Osteocyte (in vitro differentiated cells): Measurements from ENCODE around the gene SCMH1. TPM values are rescaled to one million over a fixed set of nuclear protein-coding genes. Genes with fewer than 3 reads are reported as not detected.

Experiments used
- DNase-seq: peaks from one replicate; pipeline ENCODE4 v3.0.0; 2021; ENCODE audit warnings: mixed read lengths; ENCODE audit not compliant: unreplicated experiment; ENCODE audit errors: extremely low spot score
- H3K27ac Mint-ChIP-seq: one replicate; pipeline ENCODE4 v1.8.0; 2021; ENCODE audit warnings: mild to moderate bottlenecking, mixed read lengths; ENCODE audit not compliant: unreplicated experiment
- H3K27me3 Mint-ChIP-seq: one replicate; pipeline ENCODE4 v1.8.0; 2021; ENCODE audit warnings: mixed read lengths; ENCODE audit not compliant: unreplicated experiment
- H3K36me3 Mint-ChIP-seq: one replicate; pipeline ENCODE4 v1.8.0; 2021; ENCODE audit warnings: mixed read lengths; ENCODE audit not compliant: unreplicated experiment
- H3K4me1 Mint-ChIP-seq: one replicate; pipeline ENCODE4 v1.8.0; 2021; ENCODE audit warnings: mixed read lengths; ENCODE audit not compliant: unreplicated experiment
- H3K4me3 Mint-ChIP-seq: one replicate; pipeline ENCODE4 v1.8.0; 2021; ENCODE audit warnings: mild to moderate bottlenecking, moderate library complexity, mixed read lengths; ENCODE audit not compliant: unreplicated experiment
- H3K9me3 Mint-ChIP-seq: one replicate; pipeline ENCODE4 v1.8.0; 2021; ENCODE audit warnings: mixed read lengths; ENCODE audit not compliant: unreplicated experiment
- total RNA-seq: library from RNA; stranded (reverse); gene quantifications from 2 replicates; pipeline ENCODE4 v1.2.1, GENCODE V29; 2021
- TF ChIP-seq, protein P1 (sequence below): fragments of 200-600 bp; sonication (generic); IDR thresholded peaks from 2 replicates; pipeline ENCODE4 v1.5.0; 2021; ENCODE audit warnings: antibody characterized with exemption, mild to moderate bottlenecking, moderate library complexity

Gene SCMH1
- total RNA-seq, 1 donor from 2014 or later: 37.5 TPM

DNA sequence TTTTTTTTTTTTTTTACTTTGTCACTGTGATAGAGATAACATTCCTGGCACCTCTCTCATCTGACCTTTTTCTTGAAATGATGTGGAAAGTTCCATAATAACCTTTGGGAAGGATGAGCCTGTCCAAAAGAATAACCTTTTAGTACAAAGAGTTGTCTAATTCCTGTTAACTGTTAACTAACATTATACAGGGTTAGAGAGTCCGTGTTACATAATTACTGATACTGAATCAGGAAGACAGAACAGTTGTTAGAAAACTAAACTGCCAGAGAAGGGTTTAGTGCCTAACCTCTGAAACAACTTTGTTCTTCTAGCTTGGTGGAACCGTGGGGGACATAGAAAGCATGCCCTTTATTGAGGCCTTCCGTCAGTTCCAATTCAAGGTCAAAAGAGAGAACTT lies 253.8 kb downstream of the SCMH1 start:
- no peak overlapping the region for H3K27ac Mint-ChIP-seq
- no peak for DNase-seq
- H3K9me3 Mint-ChIP-seq: no peaks in the 10 kb centered on the region
- TF ChIP-seq, protein P1, sequence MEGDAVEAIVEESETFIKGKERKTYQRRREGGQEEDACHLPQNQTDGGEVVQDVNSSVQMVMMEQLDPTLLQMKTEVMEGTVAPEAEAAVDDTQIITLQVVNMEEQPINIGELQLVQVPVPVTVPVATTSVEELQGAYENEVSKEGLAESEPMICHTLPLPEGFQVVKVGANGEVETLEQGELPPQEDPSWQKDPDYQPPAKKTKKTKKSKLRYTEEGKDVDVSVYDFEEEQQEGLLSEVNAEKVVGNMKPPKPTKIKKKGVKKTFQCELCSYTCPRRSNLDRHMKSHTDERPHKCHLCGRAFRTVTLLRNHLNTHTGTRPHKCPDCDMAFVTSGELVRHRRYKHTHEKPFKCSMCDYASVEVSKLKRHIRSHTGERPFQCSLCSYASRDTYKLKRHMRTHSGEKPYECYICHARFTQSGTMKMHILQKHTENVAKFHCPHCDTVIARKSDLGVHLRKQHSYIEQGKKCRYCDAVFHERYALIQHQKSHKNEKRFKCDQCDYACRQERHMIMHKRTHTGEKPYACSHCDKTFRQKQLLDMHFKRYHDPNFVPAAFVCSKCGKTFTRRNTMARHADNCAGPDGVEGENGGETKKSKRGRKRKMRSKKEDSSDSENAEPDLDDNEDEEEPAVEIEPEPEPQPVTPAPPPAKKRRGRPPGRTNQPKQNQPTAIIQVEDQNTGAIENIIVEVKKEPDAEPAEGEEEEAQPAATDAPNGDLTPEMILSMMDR: no peak
- H3K27me3 Mint-ChIP-seq: no peaks in the 10 kb centered on the region
- peaks cover 48% of the 10 kb centered on the region for H3K36me3 Mint-ChIP-seq
- no peak overlapping the region for H3K4me3 Mint-ChIP-seq
- peaks cover under 1% of the 10 kb centered on the region for H3K4me1 Mint-ChIP-seq

DNA sequence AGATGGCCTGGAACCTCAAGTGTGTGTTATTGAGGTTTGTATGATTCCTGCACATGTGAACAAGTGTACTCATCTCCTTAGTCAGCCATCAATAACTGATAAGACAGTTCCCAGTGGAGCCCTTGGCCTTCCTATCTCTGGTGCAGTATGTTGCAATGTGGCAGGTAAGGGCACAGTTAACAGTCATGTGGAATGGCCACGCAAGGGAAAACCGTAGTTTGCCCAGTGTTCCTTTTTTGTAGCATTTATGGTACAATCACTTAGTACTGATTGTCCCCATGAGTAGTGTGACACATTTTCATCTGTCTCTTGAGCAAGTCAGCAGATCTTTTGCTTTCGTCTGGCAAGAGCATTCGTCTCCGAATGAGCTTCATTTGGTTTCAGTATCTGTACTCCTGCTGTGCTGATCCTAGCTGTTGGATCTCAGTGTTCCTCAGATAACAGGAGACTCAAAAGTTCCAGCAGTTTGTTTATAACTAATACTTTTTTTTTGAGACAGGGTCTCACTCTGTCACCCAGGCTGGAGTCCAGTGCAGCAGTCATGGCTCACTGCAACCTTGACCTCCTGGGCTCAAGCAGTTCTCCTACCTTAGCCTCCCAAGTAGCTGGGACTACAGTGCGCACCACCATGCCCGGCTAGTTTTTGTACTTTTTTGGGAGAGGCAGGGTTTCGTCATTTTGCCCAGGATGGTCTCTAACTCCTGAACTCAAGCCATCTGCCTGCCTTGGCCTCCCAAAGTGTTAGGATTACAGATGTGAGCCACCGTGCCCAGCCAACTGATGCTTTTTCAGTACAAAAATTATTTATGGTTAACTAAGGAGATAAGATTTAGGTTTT lies 254.4 kb downstream of the SCMH1 start:
- TF ChIP-seq, protein P1: no peak
- H3K27ac Mint-ChIP-seq: no peak overlapping the region
- H3K27me3 Mint-ChIP-seq: no peaks in the 10 kb centered on the region
- peaks cover 5% of the 10 kb centered on the region for H3K4me1 Mint-ChIP-seq
- H3K4me3 Mint-ChIP-seq: no peak overlapping the region
- H3K36me3 Mint-ChIP-seq: peaks cover 48% of the 10 kb centered on the region
- no peak for DNase-seq
- H3K9me3 Mint-ChIP-seq: no peaks in the 10 kb centered on the region

DNA sequence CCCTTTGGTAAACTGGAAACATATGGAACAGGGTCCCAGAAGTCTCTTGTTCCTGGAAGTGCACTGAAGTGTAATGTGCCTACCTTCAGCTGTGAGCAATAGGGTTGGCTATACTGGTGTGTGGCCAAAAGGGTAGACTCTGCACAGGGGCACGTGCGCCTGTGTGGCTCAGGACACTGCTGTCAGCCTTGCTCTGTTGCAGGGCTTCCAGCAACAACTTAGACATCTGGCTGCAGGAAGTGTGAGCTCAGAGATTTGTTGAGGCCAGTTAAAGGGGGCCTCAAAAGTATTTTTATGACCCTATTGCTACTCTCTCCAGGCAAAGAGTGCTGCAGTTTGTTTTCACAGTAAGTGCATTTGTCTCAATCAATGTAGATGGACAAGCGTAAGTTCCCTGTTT lies 255.2 kb downstream of the SCMH1 start:
- peaks cover 12% of the 10 kb centered on the region for H3K4me1 Mint-ChIP-seq
- TF ChIP-seq, protein P1: no peak
- no peaks in the 10 kb centered on the region for H3K9me3 Mint-ChIP-seq
- H3K27me3 Mint-ChIP-seq: no peaks in the 10 kb centered on the region
- H3K4me3 Mint-ChIP-seq: no peak overlapping the region
- H3K27ac Mint-ChIP-seq: no peak overlapping the region
- no peak for DNase-seq
- peaks cover 44% of the 10 kb centered on the region for H3K36me3 Mint-ChIP-seq

DNA sequence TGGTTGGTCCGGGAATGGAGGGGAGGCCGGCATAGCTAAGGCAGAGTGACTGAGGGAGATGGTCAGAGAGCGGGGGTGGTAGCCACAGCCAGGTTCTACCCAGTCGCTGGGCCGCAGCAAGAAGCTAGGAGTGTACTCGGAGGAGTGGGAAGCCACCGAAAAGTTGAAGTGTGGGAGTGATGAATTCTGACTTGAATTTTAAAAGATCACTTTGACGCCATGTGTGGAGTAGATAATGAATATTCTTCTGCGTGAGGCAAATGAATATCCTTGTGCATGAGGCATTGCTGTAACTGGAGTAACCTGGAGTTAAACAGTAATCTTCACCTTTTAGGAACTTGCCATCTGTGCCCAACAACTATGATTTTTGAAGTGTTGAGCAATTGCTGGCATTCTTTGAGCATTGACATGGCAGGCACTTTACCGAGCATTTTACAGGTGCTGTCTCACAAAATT lies 255.8 kb downstream of the SCMH1 start:
- Mint-ChIP-seq H3K36me3 (peaks cover 38% of the 10 kb centered on the region), H3K27ac (no peak overlapping the region), H3K4me1 (peaks cover 18% of the 10 kb centered on the region), H3K27me3 (no peaks in the 10 kb centered on the region), H3K9me3 (no peaks in the 10 kb centered on the region), H3K4me3 (no peak overlapping the region)
- TF ChIP-seq, protein P1: no peak
- no peak for DNase-seq

DNA sequence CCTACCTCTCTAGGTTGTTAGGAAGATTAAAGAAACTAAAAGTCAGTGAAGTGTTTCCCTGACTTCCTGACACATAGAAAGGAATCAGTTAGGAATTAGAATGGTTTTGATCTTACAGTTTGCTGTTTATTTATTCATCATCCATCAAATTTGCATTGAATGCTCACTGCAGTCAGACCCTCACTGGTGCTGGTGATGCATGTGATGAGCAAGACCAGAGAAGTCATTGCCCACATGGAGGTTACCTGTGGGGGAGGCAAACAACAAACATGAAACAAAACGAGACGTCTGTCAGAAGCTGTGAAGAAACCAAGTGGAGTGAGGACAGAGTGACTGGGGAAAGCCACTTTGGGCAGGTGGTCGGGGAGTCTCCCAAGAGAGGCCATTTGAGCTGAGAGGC lies 256.2 kb downstream of the SCMH1 start:
- Mint-ChIP-seq H3K4me3 (no peak overlapping the region), H3K27ac (no peak overlapping the region), H3K4me1 (peaks cover 23% of the 10 kb centered on the region), H3K36me3 (peaks cover 37% of the 10 kb centered on the region), H3K27me3 (no peaks in the 10 kb centered on the region), H3K9me3 (no peaks in the 10 kb centered on the region)
- DNase-seq: no peak
- TF ChIP-seq, protein P1: no peak
